Stimulated activated CD8-positive, alpha-beta memory T cell treated with anti-CD3 and anti-CD28 coated beads, Interleukin-7, amount 100 ng/mL, for 48 hours (primary cell): ENCODE data around the gene ICAM1.
"Not testable (repeated sequence)": the region's sequence is repeated elsewhere in the genome, so short reads cannot be mapped to it uniquely, and the experiment has no call there.

ENCODE experiments used
- DNase-seq, 2 donors: peaks; one replicate each; pipeline ENCODE4 v3.0.0-alpha.2; 2020; ENCODE audit warnings: low read depth in 1 of 2; ENCODE audit errors: extremely low read depth in 1 of 2

ICAM1 gene

GRCh38 chr19:10271543-10272086 lies 695 bp downstream of the ICAM1 start:
- no peak for DNase-seq

GRCh38 chr19:10274589-10274988 lies 3.7 kb downstream of the ICAM1 start:
- no peak for DNase-seq

GRCh38 chr19:10277795-10278589 lies 7.1 kb downstream of the ICAM1 start:
- no peak for DNase-seq

- no peak for DNase-seq
Observed at GRCh38 chr19:10278935-10279334, 8.0 kb downstream of the ICAM1 start.

GRCh38 chr19:10279737-10280442 lies 9.0 kb downstream of the ICAM1 start:
- no peak for DNase-seq

GRCh38 chr19:10282043-10282442 lies 11.1 kb downstream of the ICAM1 start:
- DNase-seq: not testable (repeated sequence)

- DNase-seq: no peak
Observed at GRCh38 chr19:10283301-10284064, 12.6 kb downstream of the ICAM1 start.

GRCh38 chr19:10284065-10284959 lies 13.4 kb downstream of the ICAM1 start:
- DNase-seq: no peak

- DNase-seq: no peak
Observed at GRCh38 chr19:10284960-10285278, 14.0 kb downstream of the ICAM1 start.

GRCh38 chr19:10285393-10285792 lies 14.5 kb downstream of the ICAM1 start:
- DNase-seq: no peak

- DNase-seq: no peak
Observed at GRCh38 chr19:10286803-10287737, 16.1 kb downstream of the ICAM1 start, which contains the start of gene ICAM4. Gene ICAM4 (plus strand): TSS chr19:10286955. CDS start chr19:10287013, 58 bp downstream.

GRCh38 chr19:10288662-10289166 lies 17.8 kb downstream of the ICAM1 start:
- DNase-seq: peak in 1 of 2 donors; percentile 47

GRCh38 chr19:10289167-10289835 lies 18.4 kb downstream of the ICAM1 start:
- peak in 1 of 2 donors; percentile 59 for DNase-seq

- no peak for DNase-seq
Observed at GRCh38 chr19:10289836-10290356, 19.0 kb downstream of the ICAM1 start, which contains the start of gene ICAM5. Gene ICAM5 (plus strand): TSS chr19:10289952. CDS start chr19:10290044, 92 bp downstream.

- no peak for DNase-seq
Observed at GRCh38 chr19:10290357-10290875, 19.5 kb downstream of the ICAM1 start.

- peak in 1 of 2 donors; percentile 51 for DNase-seq
Observed at GRCh38 chr19:10290876-10291553, 20.1 kb downstream of the ICAM1 start.

- DNase-seq: no peak
Observed at GRCh38 chr19:10291554-10292205, 20.8 kb downstream of the ICAM1 start.
